ENCODE data around the gene IFIT1B. TPM values are rescaled to one million over a fixed set of nuclear protein-coding genes. Genes with fewer than 3 reads are reported as not detected.
A peak's percentile ranks its signal among the peaks of the same experiment; 100 is the strongest.

Gene IFIT1B
- total and polyA plus RNA-seq, 9 of the 15 experiments (the other 6 are each of a cell fraction or from before 2014, with no cell fraction given) = not detected

DNA sequence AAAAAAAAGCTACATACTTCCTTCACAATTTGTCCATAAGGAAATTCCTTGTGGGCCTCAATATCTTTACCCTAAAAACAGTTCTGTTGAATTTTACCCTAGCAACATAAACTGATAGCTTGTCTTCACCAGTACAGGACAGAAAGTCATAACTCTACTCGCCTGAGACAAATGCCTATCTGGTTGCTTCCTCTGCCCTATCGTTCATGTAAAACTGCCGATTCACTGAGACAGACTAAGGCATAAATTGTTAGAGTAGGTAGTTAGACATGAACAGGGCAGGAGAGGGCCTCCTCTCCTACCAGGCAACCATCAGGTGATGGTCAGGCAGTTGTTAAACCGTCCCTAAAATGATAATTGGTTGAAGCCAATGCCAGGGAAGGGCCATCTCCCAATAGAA lies 25.1 kb upstream of the IFIT1B start (continued):
- TF ChIP-seq IFI16 (CRISPR knock-in tag; IDR thresholded peaks at IDR 0.05) (no peak), FOXK1 (CRISPR knock-in tag; IDR thresholded peaks at IDR 0.05; ENCODE audit: borderline replicate concordance) (no peak), ARID1B (IDR thresholded peaks at IDR 0.05) (0 out of 2 replicates have a peak, but pooled peaks have one; percentile 48), ZNF140 (CRISPR knock-in tag; IDR thresholded peaks at IDR 0.05) (no peak), C11orf30 (IDR thresholded peaks at IDR 0.05; ENCODE audit: low read depth) (peak; percentile 41), RBM39 (optimal IDR thresholded peaks at IDR 0.05; ENCODE audit: low read depth, low read length) (no peak), HOXB6 (CRISPR knock-in tag; IDR thresholded peaks at IDR 0.05; ENCODE audit: borderline replicate concordance) (no peak), HMBOX1 (IDR thresholded peaks at IDR 0.05) (peak; percentile 92), MAZ (CRISPR knock-in tag; conservative IDR thresholded peaks at IDR 0.05 in 1 of 2, IDR thresholded peaks at IDR 0.05 in 1 of 2) (no peak), TCF7 (IDR thresholded peaks at IDR 0.05; ENCODE audit: borderline replicate concordance) (no peak), ZKSCAN8 (CRISPR knock-in tag; IDR thresholded peaks at IDR 0.05) (0 out of 2 replicates have a peak, but pooled peaks have one; percentile 8), BCL6 (CRISPR knock-in tag; IDR thresholded peaks at IDR 0.05) (no peak), PCBP1 (IDR thresholded peaks at IDR 0.05; ENCODE audit: low read depth, low read length, poor library complexity, severe bottlenecking) (no peak), CEBPB (tag; IDR thresholded peaks at IDR 0.05) (no peak), ZFP30 (CRISPR knock-in tag; IDR thresholded peaks at IDR 0.05; ENCODE audit: borderline replicate concordance) (no peak)
- TF ChIP-seq, protein P1, sequence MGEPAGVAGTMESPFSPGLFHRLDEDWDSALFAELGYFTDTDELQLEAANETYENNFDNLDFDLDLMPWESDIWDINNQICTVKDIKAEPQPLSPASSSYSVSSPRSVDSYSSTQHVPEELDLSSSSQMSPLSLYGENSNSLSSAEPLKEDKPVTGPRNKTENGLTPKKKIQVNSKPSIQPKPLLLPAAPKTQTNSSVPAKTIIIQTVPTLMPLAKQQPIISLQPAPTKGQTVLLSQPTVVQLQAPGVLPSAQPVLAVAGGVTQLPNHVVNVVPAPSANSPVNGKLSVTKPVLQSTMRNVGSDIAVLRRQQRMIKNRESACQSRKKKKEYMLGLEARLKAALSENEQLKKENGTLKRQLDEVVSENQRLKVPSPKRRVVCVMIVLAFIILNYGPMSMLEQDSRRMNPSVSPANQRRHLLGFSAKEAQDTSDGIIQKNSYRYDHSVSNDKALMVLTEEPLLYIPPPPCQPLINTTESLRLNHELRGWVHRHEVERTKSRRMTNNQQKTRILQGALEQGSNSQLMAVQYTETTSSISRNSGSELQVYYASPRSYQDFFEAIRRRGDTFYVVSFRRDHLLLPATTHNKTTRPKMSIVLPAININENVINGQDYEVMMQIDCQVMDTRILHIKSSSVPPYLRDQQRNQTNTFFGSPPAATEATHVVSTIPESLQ (CRISPR knock-in tag; IDR thresholded peaks at IDR 0.05) = no peak
- TF ChIP-seq, protein P2, sequence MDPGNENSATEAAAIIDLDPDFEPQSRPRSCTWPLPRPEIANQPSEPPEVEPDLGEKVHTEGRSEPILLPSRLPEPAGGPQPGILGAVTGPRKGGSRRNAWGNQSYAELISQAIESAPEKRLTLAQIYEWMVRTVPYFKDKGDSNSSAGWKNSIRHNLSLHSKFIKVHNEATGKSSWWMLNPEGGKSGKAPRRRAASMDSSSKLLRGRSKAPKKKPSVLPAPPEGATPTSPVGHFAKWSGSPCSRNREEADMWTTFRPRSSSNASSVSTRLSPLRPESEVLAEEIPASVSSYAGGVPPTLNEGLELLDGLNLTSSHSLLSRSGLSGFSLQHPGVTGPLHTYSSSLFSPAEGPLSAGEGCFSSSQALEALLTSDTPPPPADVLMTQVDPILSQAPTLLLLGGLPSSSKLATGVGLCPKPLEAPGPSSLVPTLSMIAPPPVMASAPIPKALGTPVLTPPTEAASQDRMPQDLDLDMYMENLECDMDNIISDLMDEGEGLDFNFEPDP (CRISPR knock-in tag; IDR thresholded peaks at IDR 0.05) = no peak
- TF ChIP-seq, protein P3, sequence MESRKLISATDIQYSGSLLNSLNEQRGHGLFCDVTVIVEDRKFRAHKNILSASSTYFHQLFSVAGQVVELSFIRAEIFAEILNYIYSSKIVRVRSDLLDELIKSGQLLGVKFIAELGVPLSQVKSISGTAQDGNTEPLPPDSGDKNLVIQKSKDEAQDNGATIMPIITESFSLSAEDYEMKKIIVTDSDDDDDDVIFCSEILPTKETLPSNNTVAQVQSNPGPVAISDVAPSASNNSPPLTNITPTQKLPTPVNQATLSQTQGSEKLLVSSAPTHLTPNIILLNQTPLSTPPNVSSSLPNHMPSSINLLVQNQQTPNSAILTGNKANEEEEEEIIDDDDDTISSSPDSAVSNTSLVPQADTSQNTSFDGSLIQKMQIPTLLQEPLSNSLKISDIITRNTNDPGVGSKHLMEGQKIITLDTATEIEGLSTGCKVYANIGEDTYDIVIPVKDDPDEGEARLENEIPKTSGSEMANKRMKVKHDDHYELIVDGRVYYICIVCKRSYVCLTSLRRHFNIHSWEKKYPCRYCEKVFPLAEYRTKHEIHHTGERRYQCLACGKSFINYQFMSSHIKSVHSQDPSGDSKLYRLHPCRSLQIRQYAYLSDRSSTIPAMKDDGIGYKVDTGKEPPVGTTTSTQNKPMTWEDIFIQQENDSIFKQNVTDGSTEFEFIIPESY (CRISPR knock-in tag; IDR thresholded peaks at IDR 0.05) = no peak

All from K562 (cell line).